ENCODE results near the gene NQO1.
"Not testable (repeated sequence)": the region's sequence is repeated elsewhere in the genome, so short reads cannot be mapped to it uniquely, and the experiment has no call there.

The NQO1 gene

GRCh38 chr16:69744363-69745231 is 18.2 kb upstream of the NQO1 start:
- in situ Hi-C loops (cut with MboI; ENCODE audit: low sequenced_read_pairs): no loop called here

GRCh38 chr16:69741951-69742904 is 15.9 kb upstream of the NQO1 start:
- in situ Hi-C loops (cut with MboI; ENCODE audit: low sequenced_read_pairs): no loop called here

GRCh38 chr16:69741519-69741918 is 15.2 kb upstream of the NQO1 start:
- in situ Hi-C loops (cut with MboI; ENCODE audit: low sequenced_read_pairs): no loop called here

GRCh38 chr16:69732101-69732500 is 5.7 kb upstream of the NQO1 start:
- in situ Hi-C loops (cut with MboI; ENCODE audit: low sequenced_read_pairs): no loop called here

- in situ Hi-C loops (cut with MboI; ENCODE audit: low sequenced_read_pairs): not testable (repeated sequence)
Observed at GRCh38 chr16:69731280-69731679, 4.9 kb upstream of the NQO1 start.

GRCh38 chr16:69729030-69729429 is 2.7 kb upstream of the NQO1 start:
- in situ Hi-C loops (cut with MboI; ENCODE audit: low sequenced_read_pairs): not testable (repeated sequence)

GRCh38 chr16:69727916-69728270 is 1.5 kb upstream of the NQO1 start:
- in situ Hi-C loops (cut with MboI; ENCODE audit: low sequenced_read_pairs): no loop called here

- in situ Hi-C loops (cut with MboI; ENCODE audit: low sequenced_read_pairs): no loop called here
Observed at GRCh38 chr16:69725480-69726312, 664 bp downstream of the NQO1 start.

- in situ Hi-C loops (cut with MboI; ENCODE audit: low sequenced_read_pairs): no loop called here
Observed at GRCh38 chr16:69724981-69725479, 1.3 kb downstream of the NQO1 start.

- in situ Hi-C loops (cut with MboI; ENCODE audit: low sequenced_read_pairs): no loop called here
Observed at GRCh38 chr16:69724414-69724873, 1.9 kb downstream of the NQO1 start.

GRCh38 chr16:69721441-69721957 is 4.9 kb downstream of the NQO1 start:
- in situ Hi-C loops (cut with MboI; ENCODE audit: low sequenced_read_pairs): no loop called here

- in situ Hi-C loops (cut with MboI; ENCODE audit: low sequenced_read_pairs): no loop called here
Observed at GRCh38 chr16:69720822-69721430, 5.4 kb downstream of the NQO1 start.

GRCh38 chr16:69718111-69718764 is 8.1 kb downstream of the NQO1 start:
- in situ Hi-C loops (cut with MboI; ENCODE audit: low sequenced_read_pairs): no loop called here

GRCh38 chr16:69717066-69717465 is 9.3 kb downstream of the NQO1 start:
- in situ Hi-C loops (cut with MboI; ENCODE audit: low sequenced_read_pairs): no loop called here

- in situ Hi-C loops (cut with MboI; ENCODE audit: low sequenced_read_pairs): loop anchor here (5.0 kb wide), 1 partner anchor 39 kb away; the partner anchor contains the start of gene NOB1
Observed at GRCh38 chr16:69712914-69713581, 13.3 kb downstream of the NQO1 start.

- in situ Hi-C loops (cut with MboI; ENCODE audit: low sequenced_read_pairs): loop anchor here (5.0 kb wide), 1 partner anchor 40 kb away; the partner anchor contains the start of gene NOB1
Observed at GRCh38 chr16:69712277-69712676, 14.1 kb downstream of the NQO1 start.

GRCh38 chr16:69711115-69711740 is 15.1 kb downstream of the NQO1 start:
- in situ Hi-C loops (cut with MboI; ENCODE audit: low sequenced_read_pairs): loop anchor here (5.0 kb wide), 1 partner anchor 41 kb away; the partner anchor contains the start of gene NOB1

- in situ Hi-C loops (cut with MboI; ENCODE audit: low sequenced_read_pairs): loop anchor here (5.0 kb wide), 1 partner anchor 43 kb away; the partner anchor contains the start of gene NOB1
Observed at GRCh38 chr16:69709456-69710084, 16.8 kb downstream of the NQO1 start.

Data from HL-60/S4 (cell line).